ENCODE results near the gene RGS2.

The RGS2 gene

GRCh38 chr1:192860478-192861185, 51.8 kb downstream of the RGS2 start:
- no peak for TF ChIP-seq CTCF (IDR thresholded peaks at IDR 0.05)
- Histone ChIP-seq H3K4me3 (no peak overlapping the region), H3K27ac (no peak overlapping the region)
- no peak for DNase-seq (ENCODE audit: low spot score)

- no peak overlapping the region for H3K4me3 ChIP-seq
- DNase-seq (ENCODE audit: low spot score), result no peak
- TF ChIP-seq CTCF (IDR thresholded peaks at IDR 0.05), result no peak
- H3K27ac ChIP-seq, result no peak overlapping the region
Measured at GRCh38 chr1:192861860-192862259, 53.0 kb downstream of the RGS2 start.

Data from coronary artery (tissue), 2 donors.